HAP-1 (cell line): ENCODE measurements around the gene PER2.

ENCODE experiments used
- DNase-seq, 2 experiments: peaks; one replicate each; pipeline ENCODE4 v3.0.0-alpha.2; 2016 to 2020; ENCODE audit warnings: low spot score in 2 of 2
- H3K27me3 ChIP-seq: fragments of 250-450 bp; sonication (Bioruptor Pico); 2 replicates; pipeline ENCODE4 v1.5.1; 2020; ENCODE audit warnings: low read depth, mild to moderate bottlenecking, moderate library complexity
- H3K36me3 ChIP-seq: fragments of 250-450 bp; sonication (Bioruptor Pico); replicated peaks from 2 replicates; pipeline ENCODE4 v1.5.1; 2020; ENCODE audit warnings: mild to moderate bottlenecking
- H3K4me1 ChIP-seq: fragments of 250-450 bp; sonication (Bioruptor Pico); 2 replicates; pipeline ENCODE4 v1.5.1; 2020; ENCODE audit warnings: mild to moderate bottlenecking
- H3K4me3 ChIP-seq: fragments of 250-450 bp; sonication (Bioruptor Pico); 2 replicates; pipeline ENCODE4 v1.5.1; 2020; ENCODE audit warnings: mild to moderate bottlenecking, moderate library complexity
- H3K9me3 ChIP-seq: fragments of 250-450 bp; sonication (Bioruptor Pico); 2 replicates; pipeline ENCODE4 v1.5.1; 2020; ENCODE audit warnings: mild to moderate bottlenecking, moderate library complexity
- in situ Hi-C: fragments of 300-500 bp; cut with MboI; formaldehyde crosslinking; loops from 3 replicates; pipeline ENCODE4 v1.14.3; 2020; ENCODE audit warnings: low sequenced_read_pairs, inconsistent platforms, mixed read lengths

PER2 gene

DNA sequence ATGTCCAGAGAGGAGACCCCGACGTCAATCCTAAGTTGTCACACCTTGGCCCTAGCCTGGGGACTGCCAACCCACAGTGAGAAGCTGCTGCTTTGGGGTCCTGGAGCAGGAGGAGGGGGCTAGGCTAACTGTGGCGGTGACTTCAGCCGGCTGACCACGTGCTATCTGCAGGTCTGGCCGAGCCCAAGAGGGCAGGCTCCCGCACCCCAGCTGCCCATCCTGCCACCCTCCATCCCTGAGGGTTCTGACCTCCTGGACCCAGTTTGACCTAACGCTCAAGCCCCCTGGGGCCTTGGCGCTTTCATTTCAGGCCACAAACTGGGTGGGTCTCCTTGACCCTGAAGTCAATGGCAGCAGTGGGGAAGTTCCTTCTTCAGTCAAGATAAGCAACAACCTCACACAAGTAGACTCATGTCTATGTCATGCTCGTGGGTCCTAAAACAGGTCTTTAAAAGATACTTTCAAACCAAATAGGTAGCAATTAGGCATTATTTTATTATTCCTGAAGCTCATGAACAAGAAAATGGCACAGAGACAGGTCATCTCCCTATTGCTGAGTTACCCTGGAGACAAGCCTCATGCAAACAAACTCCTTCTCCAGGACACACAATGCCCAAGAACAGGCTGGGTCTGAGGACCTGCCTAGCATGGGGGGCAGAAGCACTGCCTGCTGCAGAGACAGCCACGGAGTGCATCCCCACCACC is 50.8 kb downstream of the PER2 start:
- Histone ChIP-seq H3K4me1 (peaks cover 16% of the 10 kb centered on the region), H3K36me3 (peaks cover 4% of the 10 kb centered on the region), H3K9me3 (peaks cover 4% of the 10 kb centered on the region; the same call in 1 of the 2 replicates), H3K27me3 (no peaks in the 10 kb centered on the region), H3K4me3 (no peak overlapping the region)
- in situ Hi-C loops: no loop called here
- no peak for DNase-seq

DNA sequence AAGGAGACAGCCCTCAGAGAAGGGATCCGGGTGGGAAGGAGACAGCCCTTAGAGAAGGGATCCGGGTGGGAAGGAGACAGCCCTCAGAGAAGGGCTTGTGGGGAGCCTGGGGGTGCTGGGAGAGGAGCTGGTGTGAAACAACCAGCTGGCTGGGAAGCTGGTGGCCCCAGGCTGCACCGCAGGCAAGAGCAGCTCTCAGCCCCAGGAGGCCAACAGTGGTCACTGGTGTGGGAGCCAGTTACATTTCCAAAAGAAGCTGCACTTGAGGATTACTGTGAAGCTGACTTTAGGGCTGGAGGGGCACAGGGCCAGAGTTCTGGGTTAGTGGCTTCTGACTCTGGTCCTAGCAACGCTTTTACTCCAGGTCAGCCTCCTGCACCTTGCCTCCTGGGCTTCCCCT is 51.8 kb downstream of the PER2 start:
- DNase-seq: no peak
- H3K4me1 ChIP-seq: peaks cover 16% of the 10 kb centered on the region
- peaks cover 4% of the 10 kb centered on the region for H3K36me3 ChIP-seq
- no peak overlapping the region for H3K4me3 ChIP-seq
- no peaks in the 10 kb centered on the region; the same call in 1 of the 2 replicates for H3K9me3 ChIP-seq
- no peaks in the 10 kb centered on the region for H3K27me3 ChIP-seq
- in situ Hi-C loops: no loop called here

DNA sequence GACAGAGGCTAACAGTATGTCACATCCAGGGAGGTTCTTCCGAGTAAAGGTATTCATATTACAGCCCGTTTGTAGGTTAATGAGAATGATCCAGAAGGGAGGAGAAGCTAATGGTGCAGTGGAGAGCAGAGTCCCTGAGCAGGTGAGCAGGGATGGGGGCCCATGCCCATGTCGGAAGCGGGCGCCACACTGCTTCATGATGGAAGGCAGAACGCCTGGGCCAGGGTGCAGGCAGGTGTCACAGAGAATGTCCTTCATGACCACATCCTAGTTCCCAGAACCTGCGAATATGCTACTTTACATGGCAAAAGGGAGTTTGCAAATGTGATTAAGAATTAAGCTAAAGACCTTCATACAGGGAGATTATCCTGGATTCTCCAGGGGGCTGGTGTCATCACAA is 52.6 kb downstream of the PER2 start:
- in situ Hi-C loops: no loop called here
- Histone ChIP-seq H3K4me1 (peaks cover 16% of the 10 kb centered on the region), H3K4me3 (no peak overlapping the region), H3K9me3 (no peaks in the 10 kb centered on the region; the same call in 1 of the 2 replicates), H3K36me3 (peaks cover 4% of the 10 kb centered on the region), H3K27me3 (no peaks in the 10 kb centered on the region)
- DNase-seq: no peak

DNA sequence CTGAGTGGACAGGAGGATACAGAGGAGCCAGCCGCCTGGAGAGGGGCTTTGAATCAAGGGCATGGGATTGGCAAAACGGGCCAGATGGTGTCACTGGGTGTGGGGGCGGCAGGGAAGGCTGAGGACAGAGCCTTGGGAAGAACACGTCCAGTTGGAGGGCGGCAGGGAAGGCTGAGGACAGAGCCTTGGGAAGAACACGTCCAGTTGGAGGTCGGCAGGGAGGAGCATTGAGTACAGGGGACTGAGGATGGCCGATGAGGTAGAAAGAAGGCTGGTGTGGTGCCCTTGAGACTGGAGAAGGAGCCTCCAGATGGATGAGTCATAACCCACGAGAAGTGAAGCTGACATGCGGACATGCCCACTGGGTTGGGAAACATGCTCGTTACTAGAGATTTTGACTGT is 53.1 kb downstream of the PER2 start:
- no peak for DNase-seq
- H3K36me3 ChIP-seq: peaks cover 4% of the 10 kb centered on the region
- H3K4me1 ChIP-seq: peaks cover 16% of the 10 kb centered on the region
- H3K4me3 ChIP-seq: no peak overlapping the region
- no peaks in the 10 kb centered on the region; the same call in 1 of the 2 replicates for H3K9me3 ChIP-seq
- no peaks in the 10 kb centered on the region for H3K27me3 ChIP-seq
- in situ Hi-C loops: no loop called here

DNA sequence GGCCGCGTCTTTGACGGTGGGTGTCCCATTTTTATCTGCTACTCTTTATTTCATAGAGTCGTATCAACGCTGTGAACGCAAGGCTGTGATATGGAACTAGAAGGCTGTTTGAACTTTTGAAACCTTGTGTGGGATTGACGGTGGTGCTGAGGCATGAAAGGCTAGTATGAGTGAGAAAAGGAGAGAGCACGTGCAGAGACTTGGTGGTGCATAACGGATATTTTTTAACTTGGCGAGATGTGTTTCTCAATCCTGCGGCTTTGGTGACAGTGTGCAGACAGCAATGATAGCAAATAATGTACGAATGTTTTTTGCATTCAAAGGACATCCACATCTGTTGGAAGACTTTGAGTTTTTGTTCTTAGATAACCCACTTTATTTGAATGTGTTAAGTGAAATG is 54.8 kb downstream of the PER2 start:
- no peak overlapping the region for H3K4me3 ChIP-seq
- peaks cover 9% of the 10 kb centered on the region for H3K4me1 ChIP-seq
- in situ Hi-C loops: no loop called here
- no peaks in the 10 kb centered on the region for H3K27me3 ChIP-seq
- DNase-seq: no peak
- no peaks in the 10 kb centered on the region; the same call in 1 of the 2 replicates for H3K9me3 ChIP-seq
- peaks cover under 1% of the 10 kb centered on the region for H3K36me3 ChIP-seq

DNA sequence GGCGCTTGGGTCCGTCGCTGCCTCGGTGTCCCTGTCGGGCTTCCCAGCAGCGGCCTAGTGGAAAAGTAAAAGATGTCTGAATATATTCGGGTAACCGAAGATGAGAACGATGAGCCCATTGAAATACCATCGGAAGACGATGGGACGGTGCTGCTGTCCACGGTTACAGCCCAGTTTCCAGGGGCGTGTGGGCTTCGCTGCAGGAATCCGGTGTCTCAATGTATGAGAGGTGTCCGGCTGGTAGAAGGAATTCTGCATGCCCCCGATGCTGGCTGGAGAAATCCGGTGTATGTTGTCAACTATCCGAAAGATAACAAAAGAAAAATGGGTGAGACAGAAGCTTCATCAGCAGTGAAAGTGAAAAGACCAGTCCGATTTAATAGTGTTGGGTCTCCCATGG is 56.6 kb downstream of the PER2 start:
- Histone ChIP-seq H3K27me3 (peaks cover 3% of the 10 kb centered on the region; the same call in 1 of the 2 replicates), H3K4me3 (no peak overlapping the region), H3K36me3 (no peaks in the 10 kb centered on the region), H3K9me3 (no peaks in the 10 kb centered on the region; the same call in 1 of the 2 replicates), H3K4me1 (peaks cover 4% of the 10 kb centered on the region; the same call in 1 of the 2 replicates)
- DNase-seq: no peak
- in situ Hi-C loops: no loop called here

DNA sequence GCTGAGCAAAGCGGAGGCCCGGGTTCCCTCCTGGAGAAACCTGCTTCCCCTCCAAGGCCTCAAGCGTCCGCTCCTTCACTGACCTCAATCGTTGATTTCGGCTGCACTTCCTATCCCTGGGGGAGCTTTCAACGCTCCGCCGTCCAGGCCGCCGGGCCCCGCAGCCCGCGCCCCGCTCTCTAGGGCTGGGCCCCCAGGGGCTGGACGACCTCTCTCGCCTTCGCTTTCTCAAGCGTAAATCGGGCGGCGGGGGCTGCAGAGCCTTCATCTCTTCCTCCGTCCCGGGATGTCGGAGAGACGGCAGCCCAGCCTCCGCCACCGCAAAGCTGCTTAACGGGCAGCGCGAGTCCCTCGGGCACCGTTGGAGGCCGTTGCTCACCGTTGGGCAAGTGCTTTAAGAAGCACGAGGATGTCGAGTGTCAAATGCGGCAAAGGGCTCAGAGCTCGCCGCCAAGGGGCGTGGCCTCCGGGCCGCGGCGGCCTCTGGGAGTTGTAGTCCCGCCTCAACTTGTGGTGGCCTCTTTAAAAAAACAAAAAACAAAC is 57.1 kb downstream of the PER2 start:
- Histone ChIP-seq H3K36me3 (no peaks in the 10 kb centered on the region), H3K4me1 (peaks cover 4% of the 10 kb centered on the region; the same call in 1 of the 2 replicates), H3K9me3 (no peaks in the 10 kb centered on the region; the same call in 1 of the 2 replicates), H3K4me3 (no peak overlapping the region), H3K27me3 (peaks cover 3% of the 10 kb centered on the region; the same call in 1 of the 2 replicates)
- in situ Hi-C loops: no loop called here
- no peak for DNase-seq

DNA sequence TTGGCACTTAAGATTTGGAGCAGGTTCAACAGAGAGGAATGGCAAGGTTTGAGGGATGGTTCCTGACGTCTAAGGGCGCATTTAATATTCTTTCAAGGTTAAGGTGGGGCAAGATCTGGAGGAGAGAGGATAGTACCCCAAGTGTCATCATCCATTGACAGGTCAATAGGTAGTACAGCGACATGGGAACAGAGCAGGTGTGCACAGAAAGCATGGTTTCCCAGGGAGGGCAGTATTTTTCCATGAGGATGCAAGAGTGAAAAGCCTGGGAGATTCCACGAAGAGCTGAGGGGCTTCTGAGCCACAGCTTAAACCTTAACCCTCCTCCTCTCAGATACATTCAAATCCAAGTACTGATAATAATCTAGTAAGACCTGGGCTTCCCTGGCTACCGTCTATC is 57.7 kb downstream of the PER2 start:
- DNase-seq: no peak
- in situ Hi-C loops: no loop called here
- H3K4me1 ChIP-seq: peaks cover 4% of the 10 kb centered on the region; the same call in 1 of the 2 replicates
- no peaks in the 10 kb centered on the region; the same call in 1 of the 2 replicates for H3K9me3 ChIP-seq
- peaks cover 3% of the 10 kb centered on the region; the same call in 1 of the 2 replicates for H3K27me3 ChIP-seq
- H3K36me3 ChIP-seq: no peaks in the 10 kb centered on the region
- H3K4me3 ChIP-seq: no peak overlapping the region

DNA sequence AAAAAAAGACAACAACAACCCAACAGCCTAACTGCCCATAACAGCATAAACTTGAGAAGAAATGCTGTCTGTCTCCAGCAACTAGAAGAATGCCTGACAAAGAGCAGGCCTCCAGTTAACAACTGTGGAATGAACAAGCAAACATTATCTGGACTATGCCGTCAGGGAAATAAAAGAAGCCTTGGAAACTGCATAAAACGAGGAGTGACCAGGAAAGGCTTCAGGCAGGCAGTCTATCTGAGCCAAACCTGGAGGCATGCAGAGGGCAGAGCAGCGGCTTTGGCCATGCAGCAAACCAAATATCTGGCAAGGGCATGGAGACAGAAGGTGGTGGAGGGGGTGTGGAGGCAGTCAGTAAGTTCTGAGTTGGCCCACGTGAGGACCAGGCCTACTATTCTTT is 59.7 kb downstream of the PER2 start:
- DNase-seq: no peak
- no peaks in the 10 kb centered on the region for H3K36me3 ChIP-seq
- H3K4me3 ChIP-seq: no peak overlapping the region
- peaks cover 3% of the 10 kb centered on the region; the same call in 1 of the 2 replicates for H3K27me3 ChIP-seq
- H3K9me3 ChIP-seq: no peaks in the 10 kb centered on the region; the same call in 1 of the 2 replicates
- in situ Hi-C loops: no loop called here
- no peaks in the 10 kb centered on the region for H3K4me1 ChIP-seq

DNA sequence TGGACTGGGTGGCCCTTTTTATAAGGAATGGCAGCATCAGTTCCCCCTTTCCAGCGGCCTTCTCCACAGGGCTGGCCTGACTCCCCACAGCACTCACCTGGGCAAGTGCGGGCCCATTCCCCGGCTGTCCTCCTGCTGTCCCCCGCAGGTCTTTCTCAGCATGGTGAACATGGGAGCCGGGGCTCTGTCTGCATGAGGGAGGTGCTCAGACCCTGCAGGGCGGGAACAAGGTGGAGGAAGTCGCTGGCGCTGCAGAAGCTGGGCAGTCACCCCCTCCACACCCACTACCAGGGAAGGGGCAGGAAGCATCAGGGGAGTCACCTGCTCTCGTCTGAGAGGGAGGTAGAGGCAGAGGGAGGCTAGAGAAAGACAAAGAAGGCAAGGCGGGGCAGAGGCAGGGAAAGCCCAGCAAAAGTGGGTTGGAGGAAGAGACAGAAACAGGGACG is 60.8 kb downstream of the PER2 start:
- H3K36me3 ChIP-seq: no peaks in the 10 kb centered on the region
- no peaks in the 10 kb centered on the region; the same call in 1 of the 2 replicates for H3K9me3 ChIP-seq
- peaks cover 3% of the 10 kb centered on the region; the same call in 1 of the 2 replicates for H3K27me3 ChIP-seq
- in situ Hi-C loops: no loop called here
- no peaks in the 10 kb centered on the region for H3K4me1 ChIP-seq
- no peak overlapping the region for H3K4me3 ChIP-seq
- DNase-seq: no peak

DNA sequence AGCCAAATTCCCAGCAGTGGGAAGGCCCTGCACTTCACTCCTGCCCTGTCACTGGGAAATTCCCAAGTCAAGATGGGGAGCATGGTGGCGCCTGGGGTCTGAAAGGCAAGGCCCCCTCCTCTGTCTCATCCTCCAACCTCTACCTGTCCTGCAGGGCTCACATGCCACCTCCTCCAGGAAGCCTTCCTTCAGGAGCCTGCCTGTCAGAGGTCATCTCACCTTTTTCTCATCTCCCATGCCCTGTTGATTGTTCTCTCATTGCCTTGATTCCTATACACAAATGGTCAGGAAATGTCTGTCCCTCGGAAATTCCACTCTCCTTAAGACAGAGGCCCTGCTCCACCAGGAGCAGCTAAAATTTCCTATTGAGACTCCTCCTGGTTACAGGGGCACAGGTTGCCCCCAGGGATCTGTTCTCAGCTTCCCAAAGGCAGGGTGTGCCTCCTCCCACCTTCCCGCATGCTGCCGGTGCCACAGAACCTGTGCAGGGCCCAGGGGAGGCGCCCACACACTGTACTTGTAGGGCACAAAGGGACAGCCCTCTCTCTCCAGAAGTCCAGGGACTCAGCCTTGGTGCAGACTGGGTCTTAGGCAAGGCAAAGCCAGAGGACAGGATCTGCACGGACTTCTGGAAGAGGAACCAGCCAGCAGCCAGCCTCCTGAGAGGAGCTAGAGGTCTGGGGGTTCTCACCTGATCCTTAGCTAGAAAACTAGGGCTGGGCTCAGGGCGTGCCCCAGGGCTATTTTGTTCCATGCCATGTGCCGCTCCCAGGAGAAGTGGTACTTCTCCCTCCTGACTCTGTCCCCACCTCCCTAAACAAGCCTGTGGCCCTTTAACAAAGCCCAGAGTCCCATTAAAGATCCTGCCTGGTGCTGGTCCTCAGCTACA is 61.5 kb downstream of the PER2 start:
- Histone ChIP-seq H3K4me1 (no peaks in the 10 kb centered on the region), H3K9me3 (no peaks in the 10 kb centered on the region; the same call in 1 of the 2 replicates), H3K27me3 (peaks cover 3% of the 10 kb centered on the region; the same call in 1 of the 2 replicates), H3K4me3 (no peak overlapping the region), H3K36me3 (no peaks in the 10 kb centered on the region)
- in situ Hi-C loops: no loop called here
- no peak for DNase-seq

DNA sequence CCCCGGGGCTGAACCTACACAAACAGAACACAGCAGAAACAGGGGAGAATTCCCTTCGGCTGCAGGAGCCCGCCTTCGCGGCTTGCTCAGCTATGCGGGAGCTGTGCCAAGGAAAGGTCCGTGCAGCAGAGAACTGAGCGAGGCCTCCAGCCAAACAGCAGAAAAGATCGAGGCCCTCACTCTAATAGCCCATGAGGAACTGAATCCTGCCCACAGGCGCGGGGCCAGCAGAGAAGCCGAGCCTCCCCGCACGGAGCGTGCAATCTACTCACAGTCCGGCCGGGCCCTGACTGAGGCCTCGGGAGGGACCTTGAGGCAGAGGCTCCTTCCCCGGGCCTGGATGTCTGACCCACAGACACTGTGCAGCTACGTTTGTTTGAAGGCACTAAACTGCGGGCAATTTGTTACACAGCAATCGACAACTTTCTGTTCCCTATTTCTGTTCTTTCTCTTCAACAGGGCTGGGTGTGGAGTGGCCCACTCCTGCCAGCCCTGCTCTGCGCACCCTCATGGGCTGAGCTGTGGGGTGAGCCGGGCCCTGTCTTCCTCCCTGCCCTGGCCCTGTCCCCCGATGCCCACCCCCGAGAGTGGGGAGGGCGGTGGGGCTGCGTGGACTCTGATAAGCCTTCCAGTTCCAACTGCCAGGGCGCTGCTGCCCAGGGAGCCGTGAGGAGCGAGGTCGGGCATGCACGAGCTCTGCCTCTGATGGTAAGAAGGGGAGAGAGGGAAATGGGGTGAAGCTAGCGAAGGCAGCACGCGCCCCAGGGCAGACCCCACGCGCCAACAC is 62.3 kb downstream of the PER2 start:
- no peaks in the 10 kb centered on the region for H3K36me3 ChIP-seq
- H3K9me3 ChIP-seq: no peaks in the 10 kb centered on the region
- in situ Hi-C loops: no loop called here
- H3K27me3 ChIP-seq: peaks cover 3% of the 10 kb centered on the region; the same call in 1 of the 2 replicates
- no peak for DNase-seq
- no peak overlapping the region for H3K4me3 ChIP-seq
- H3K4me1 ChIP-seq: no peaks in the 10 kb centered on the region

DNA sequence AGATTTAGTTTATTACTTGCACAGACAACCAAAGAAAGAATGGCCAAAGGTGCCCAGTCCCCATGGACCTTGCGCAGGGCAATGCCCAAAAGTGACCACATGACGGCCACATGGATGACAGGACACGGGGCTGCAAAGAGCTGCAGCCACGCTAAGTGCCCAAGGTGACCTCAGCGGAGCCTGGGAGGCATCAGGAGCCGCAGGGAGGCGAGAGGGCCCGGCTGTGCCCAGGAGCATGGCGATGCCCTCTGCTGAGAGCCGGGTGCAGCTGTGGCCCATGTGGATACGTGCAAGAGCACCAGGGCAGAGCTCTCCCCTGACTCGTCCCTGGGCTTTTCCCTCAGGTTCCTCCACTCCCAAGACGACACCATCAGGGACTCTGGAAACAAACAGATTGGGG is 63.3 kb downstream of the PER2 start:
- in situ Hi-C loops: no loop called here
- no peaks in the 10 kb centered on the region for H3K36me3 ChIP-seq
- no peak overlapping the region for H3K4me3 ChIP-seq
- no peaks in the 10 kb centered on the region for H3K4me1 ChIP-seq
- peaks cover 3% of the 10 kb centered on the region; the same call in 1 of the 2 replicates for H3K27me3 ChIP-seq
- no peaks in the 10 kb centered on the region for H3K9me3 ChIP-seq
- no peak for DNase-seq
